A549 treated with DMSO at 1 μM for 4 hours (cell line): ENCODE data around the gene CRYGB. TPM values are rescaled to one million over a fixed set of nuclear protein-coding genes. Genes with fewer than 3 reads are reported as not detected.

ENCODE experiments used
- total RNA-seq: library from RNA; stranded (reverse); fragments of 200-300 nt; extraction: Qiagen RNA extraction; gene quantifications from 5 replicates; pipeline ENCODE4 v1.2.3, GENCODE V29; 2022; ENCODE audit warnings: low read depth

The CRYGB gene, protein sequence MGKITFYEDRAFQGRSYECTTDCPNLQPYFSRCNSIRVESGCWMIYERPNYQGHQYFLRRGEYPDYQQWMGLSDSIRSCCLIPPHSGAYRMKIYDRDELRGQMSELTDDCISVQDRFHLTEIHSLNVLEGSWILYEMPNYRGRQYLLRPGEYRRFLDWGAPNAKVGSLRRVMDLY
- total RNA-seq, result not detected in 5 replicates

DNA sequence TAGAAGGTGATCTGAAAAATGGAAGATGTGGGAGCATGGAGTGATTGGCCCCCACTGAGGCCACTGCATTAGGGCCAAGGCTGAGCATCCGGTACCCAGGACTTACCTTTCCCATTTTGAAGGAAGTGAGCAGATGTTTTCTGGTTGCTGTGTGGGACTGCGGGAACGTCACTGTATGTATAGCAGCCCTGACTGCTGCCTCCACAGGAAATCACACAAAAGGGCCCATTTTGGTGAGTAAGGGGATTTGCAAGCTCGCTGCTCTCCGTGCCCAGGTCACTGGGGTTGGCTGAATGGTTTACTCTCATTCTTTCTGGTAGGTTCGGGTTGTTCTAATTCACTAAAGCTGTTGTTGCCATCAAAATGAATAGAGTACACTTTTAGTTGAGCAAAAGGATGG, at the start of gene CRYGB:
Gene CRYGB (minus strand): TSS at position 153 of the 400 bp plus-strand sequence. CDS start 38 bp downstream, at position 115.

DNA sequence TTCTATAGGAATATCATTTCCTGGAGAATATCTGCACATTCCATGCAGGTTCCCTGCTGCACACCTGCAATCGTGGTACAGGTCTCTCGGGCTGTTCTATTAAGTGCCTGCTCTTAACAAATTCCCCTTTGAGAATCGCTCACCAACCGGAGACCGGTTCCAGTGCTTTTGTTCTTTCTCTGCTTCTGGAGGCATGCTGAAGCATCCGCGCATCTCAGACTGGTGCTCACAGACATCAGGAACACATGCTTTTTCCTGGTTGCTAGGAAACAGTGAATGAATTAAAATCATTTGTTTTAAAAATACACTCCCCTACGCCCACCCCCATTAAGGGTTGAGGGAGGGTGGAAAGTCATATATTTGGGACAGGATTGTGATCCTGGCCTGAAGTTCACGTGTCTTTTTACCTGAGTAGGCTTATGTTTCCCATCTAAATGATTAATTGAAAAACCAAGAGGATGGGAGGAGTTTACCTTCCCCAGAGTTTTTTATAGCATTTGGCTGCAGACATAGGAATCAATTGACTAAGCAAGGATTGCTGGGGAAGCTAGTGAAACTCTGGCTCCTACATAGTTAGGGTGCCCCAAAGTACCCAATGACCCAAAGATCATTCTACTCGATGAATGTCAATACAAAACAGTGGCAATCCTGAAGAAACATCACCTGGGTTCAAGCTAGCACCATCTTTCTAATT, 44.0 kb upstream of the CRYGB start, which contains the start of gene C2orf80:
Gene C2orf80 (minus strand): TSS at position 221 of the 694 bp plus-strand sequence. CDS start 3,044 bp downstream, outside the sequence.

DNA sequence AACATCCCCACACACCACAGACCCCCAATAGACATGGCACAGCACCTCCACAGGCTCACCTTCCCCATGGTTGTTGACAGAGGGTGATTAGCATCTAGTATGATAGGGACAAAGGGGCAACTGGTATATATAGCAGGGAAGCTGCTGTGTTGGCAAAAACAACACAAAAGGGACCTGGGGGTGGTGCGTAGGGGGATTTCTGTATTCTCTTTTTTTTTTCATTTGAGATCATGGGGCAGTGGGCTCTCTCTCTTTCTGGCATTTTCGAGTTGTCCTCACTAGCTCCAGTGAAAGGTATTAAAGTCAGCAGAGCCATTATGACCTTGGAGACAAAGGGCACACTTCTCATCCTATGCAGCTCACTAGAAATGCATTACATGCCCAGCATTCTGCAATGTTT, 17.5 kb upstream of the CRYGB start, which contains the start of gene CRYGA:
Gene CRYGA (minus strand): TSS at position 101 of the 400 bp plus-strand sequence. CDS start 33 bp downstream, at position 68.

DNA sequence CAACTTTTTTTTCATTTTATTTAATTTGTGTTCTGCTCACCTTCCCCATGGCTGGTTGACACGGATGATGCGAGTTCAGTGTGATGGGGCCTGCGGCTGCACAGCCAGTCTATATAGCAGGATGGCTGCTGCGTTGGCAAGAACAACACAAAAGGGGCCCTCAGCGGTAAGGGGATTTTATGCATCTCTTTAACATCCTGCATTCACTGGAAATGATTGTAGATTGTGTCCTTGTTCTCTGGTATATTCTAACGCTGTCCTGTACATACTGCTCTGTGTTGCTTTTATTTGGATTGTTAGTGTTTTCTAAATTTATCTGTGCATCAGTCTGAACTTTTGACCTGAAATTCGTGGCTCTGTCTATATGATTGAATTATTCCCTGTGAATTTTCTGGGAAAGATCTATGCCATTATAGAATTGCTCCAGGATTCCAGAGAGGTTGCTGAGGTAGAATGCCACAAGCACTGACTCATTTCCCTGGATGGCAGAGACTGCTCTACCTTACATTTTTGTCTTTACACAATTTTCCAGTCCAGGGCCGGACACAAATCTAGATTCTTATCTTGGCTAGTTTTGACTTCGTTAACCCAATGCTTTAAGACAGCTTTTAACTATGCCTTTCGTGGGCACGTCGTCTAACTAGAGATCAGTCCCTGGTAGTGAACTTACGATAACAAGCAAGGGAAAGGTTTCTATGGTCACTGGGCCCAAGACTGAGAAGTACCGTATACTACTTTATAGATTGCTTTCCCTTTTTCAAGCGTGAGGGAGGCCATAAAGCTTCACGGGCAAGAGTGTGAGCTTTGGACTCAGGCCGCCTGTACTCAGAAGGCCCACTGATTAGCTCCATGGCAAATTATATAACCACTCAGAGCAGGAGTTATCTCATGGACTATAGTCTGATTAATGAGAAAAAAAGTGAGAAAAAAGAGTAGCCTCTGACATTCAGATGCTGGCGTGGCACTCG, 15.9 kb downstream of the CRYGB start, which contains the start of gene CRYGC:
Gene CRYGC (minus strand): TSS at position 85 of the 968 bp plus-strand sequence. CDS start 36 bp downstream, at position 49.

DNA sequence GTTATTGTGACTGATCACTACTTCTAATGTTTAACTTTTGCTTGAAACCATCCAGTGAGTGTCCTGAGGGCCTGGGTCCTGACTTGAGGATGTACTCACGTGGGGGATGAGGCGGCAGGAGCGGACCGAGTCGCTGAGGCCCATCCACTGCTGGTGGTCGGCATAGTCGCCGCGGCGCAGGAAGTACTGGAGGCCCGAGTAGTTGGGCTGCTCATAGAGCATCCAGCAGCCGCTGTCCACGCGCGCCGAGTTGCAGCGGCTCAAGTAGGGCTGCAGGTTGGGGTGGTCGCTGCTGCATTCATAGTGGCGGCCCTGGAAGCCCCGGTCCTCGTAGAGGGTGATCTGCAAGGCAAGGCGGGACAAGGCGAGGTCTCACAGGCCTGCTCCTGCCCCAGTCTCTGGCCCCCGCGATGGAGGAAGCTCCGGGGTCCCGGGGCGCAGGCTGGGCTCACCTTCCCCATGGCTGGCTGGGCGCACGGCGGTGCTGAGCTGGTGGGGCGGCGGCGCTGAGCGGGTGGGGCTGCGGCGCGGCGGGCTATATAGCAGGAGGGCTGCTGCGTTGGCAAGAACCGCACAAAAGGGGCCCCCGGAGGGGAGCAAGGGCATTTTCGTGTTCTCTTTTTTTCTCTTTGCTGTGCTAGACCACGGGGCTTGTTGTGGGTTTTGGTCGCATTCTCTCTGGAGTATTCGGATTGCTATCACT, 21.8 kb downstream of the CRYGB start, which contains the start of gene CRYGD:
Gene CRYGD (minus strand): TSS at position 512 of the 703 bp plus-strand sequence. CDS start 51 bp downstream, at position 461.

Other genes starting within 250 kb of the CRYGB start
- gene PLEKHM3, start 120.6 kb downstream of the CRYGB start, total RNA-seq, result 2.9 to 5.1 TPM (median 4.1 TPM) in 5 replicates
- not detected in 5 replicates for gene CRYGD, start 21.6 kb downstream of the CRYGB start, total RNA-seq
- not detected in 5 replicates for gene CRYGC, start 16.3 kb downstream of the CRYGB start, total RNA-seq
- gene CRYGA, start 17.4 kb upstream of the CRYGB start, total RNA-seq, result not detected in 5 replicates
- not detected in 5 replicates for gene C2orf80, start 43.9 kb upstream of the CRYGB start, total RNA-seq
- gene IDH1, start 108.9 kb upstream of the CRYGB start, total RNA-seq, result 76.5 to 91.8 TPM (median 84.6 TPM) in 5 replicates
- gene PIKFYVE, start 120.1 kb upstream of the CRYGB start, total RNA-seq, result 5.9 to 9.5 TPM (median 9.0 TPM) in 5 replicates